PC-3 (cell line): Measurements from ENCODE around the gene ZBTB48. TPM values are rescaled to one million over a fixed set of nuclear protein-coding genes. Genes with fewer than 3 reads are reported as not detected.

ENCODE experiments used
- ATAC-seq: fragments of 200-7000 bp; cut with Tn5 transposase; 2 replicates; pipeline ENCODE4 v1.9.1; 2020; ENCODE audit warnings: mild to moderate bottlenecking, moderate library complexity
- BruUV-seq: library from RNA; stranded (reverse); fragments of 400-500 nt; replicated peaks from 2 replicates; lab custom pipeline; 2021; lab: Mats Ljungman, UMichigan
- CTCF ChIA-PET: fragments of 300-600 bp; sonication (Branson Sonifier 250); formaldehyde crosslinking; loops from one replicate; lab custom pipeline; 2022; ENCODE audit warnings: antibody characterized with exemption; lab: Charles Lee
- POLR2A ChIA-PET: fragments of 300-600 bp; sonication (Branson Sonifier 250); formaldehyde crosslinking; loops from one replicate; lab custom pipeline; 2022; ENCODE audit warnings: antibody characterized with exemption; ENCODE audit not compliant: unreplicated experiment; lab: Charles Lee
- DNase-seq: peaks from one replicate; pipeline ENCODE4 v3.0.0-alpha.2; 2015
- H2AFZ ChIP-seq: fragments of 300-600 bp; sonication (generic); 2 replicates; pipeline ENCODE4 v1.6.0; 2016; ENCODE audit warnings: antibody characterized with exemption, low read length
- H3F3A ChIP-seq: fragments of 300-600 bp; sonication (generic); one replicate; pipeline ENCODE4 v1.6.0; 2017; ENCODE audit warnings: antibody characterized with exemption, low read length, control low read depth, mild to moderate bottlenecking; ENCODE audit not compliant: unreplicated experiment
- H3K27ac ChIP-seq: fragments of 300-600 bp; sonication (generic); 2 replicates; pipeline ENCODE4 v1.5.1; 2016; ENCODE audit warnings: mild to moderate bottlenecking, low read length
- H3K27me3 ChIP-seq: fragments of 300-600 bp; sonication (generic); 2 replicates; pipeline ENCODE4 v1.6.1; 2016; ENCODE audit warnings: low read length, mixed read lengths
- H3K36me3 ChIP-seq: fragments of 300-600 bp; sonication (generic); 2 replicates; pipeline ENCODE4 v1.6.1; 2016; ENCODE audit warnings: low read depth, mixed run types, low read length, mixed read lengths
- H3K4me1 ChIP-seq: fragments of 300-600 bp; sonication (generic); 2 replicates; pipeline ENCODE4 v1.5.1; 2016; ENCODE audit warnings: low read length; ENCODE audit not compliant: insufficient read depth
- H3K4me2 ChIP-seq: fragments of 300-600 bp; sonication (generic); 2 replicates; pipeline ENCODE4 v1.6.0; 2016; ENCODE audit warnings: low read length
- H3K4me3 ChIP-seq: fragments of 300-600 bp; sonication (generic); 2 replicates; pipeline ENCODE4 v1.5.1; 2016; ENCODE audit warnings: mild to moderate bottlenecking, low read length, mixed read lengths
- H3K79me2 ChIP-seq: fragments of 300-600 bp; sonication (generic); 2 replicates; pipeline ENCODE4 v1.6.1; 2017; ENCODE audit warnings: low read length, mixed read lengths
- H3K9ac ChIP-seq: fragments of 300-600 bp; sonication (generic); 2 replicates; pipeline ENCODE4 v1.6.0; 2016; ENCODE audit warnings: mild to moderate bottlenecking, low read length
- H3K9me2 ChIP-seq: fragments of 300-600 bp; sonication (generic); replicated peaks from 2 replicates; pipeline ENCODE4 v1.6.1; 2016; ENCODE audit warnings: mixed run types, low read length, mixed read lengths
- H3K9me3 ChIP-seq: fragments of 300-600 bp; sonication (generic); 2 replicates; pipeline ENCODE4 v1.6.1; 2016; ENCODE audit warnings: low read length, mixed read lengths
- H4K20me1 ChIP-seq: fragments of 300-600 bp; sonication (generic); 2 replicates; pipeline ENCODE4 v1.6.1; 2016; ENCODE audit warnings: low read length, mixed read lengths
- EZH2 ChIP-seq: fragments of 300-600 bp; sonication (generic); IDR thresholded peaks from one replicate; pipeline ENCODE4 v1.6.1; 2017; ENCODE audit warnings: antibody characterized with exemption, mild to moderate bottlenecking, low read length; ENCODE audit not compliant: unreplicated experiment
- EZH2phosphoT487 ChIP-seq: fragments of 300-600 bp; sonication (generic); IDR thresholded peaks from 2 replicates; pipeline ENCODE4 v1.6.1; 2018; ENCODE audit warnings: mild to moderate bottlenecking, antibody characterized with exemption, low read length, borderline replicate concordance
- intact Hi-C: fragments of 100-400 bp; cut with micrococcal nuclease; formaldehyde crosslinking; loops from 2 replicates; pipeline ENCODE4 v1.9.0; 2023
- total RNA-seq: library from RNA; depleted of rRNA; stranded (reverse); fragments of >200 nt; gene quantifications from 2 replicates; pipeline ENCODE4 v1.2.3, GENCODE V29; 2014
- TF ChIP-seq, protein P1 (sequence below): fragments of 300-600 bp; sonication (generic); conservative IDR thresholded peaks from 2 replicates; pipeline ENCODE4 v1.5.1; 2017; ENCODE audit warnings: antibody characterized with exemption, low read depth, mild to moderate bottlenecking, low read length

The ZBTB48 gene
- total RNA-seq, 1 experiment from 2014 or later, result 47.2 TPM

DNA sequence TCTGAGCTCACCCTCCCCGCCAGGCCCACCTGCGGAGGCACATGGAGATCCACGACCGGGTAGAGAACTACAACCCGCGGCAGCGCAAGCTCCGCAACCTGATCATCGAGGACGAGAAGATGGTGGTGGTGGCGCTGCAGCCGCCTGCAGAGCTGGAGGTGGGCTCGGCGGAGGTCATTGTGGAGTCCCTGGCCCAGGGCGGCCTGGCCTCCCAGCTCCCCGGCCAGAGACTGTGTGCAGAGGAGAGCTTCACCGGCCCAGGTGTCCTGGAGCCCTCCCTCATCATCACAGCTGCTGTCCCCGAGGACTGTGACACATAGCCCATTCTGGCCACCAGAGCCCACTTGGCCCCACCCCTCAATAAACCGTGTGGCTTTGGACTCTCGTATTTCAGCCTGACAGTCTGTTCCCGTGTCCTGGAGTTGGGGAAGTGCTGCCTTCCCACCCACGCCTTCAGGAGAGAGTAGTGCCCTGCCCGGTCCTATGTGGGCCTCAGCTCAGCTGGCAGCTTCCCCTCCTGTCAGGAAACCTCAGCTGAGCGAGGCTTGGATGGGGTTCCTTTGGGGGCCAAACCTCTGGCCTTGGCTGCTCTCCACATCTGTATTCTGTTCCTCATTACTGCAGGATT is 9.2 kb downstream of the ZBTB48 start:
- ATAC-seq (no peak), DNase-seq (no peak)
- peaks cover 9% of the 10 kb centered on the region for H3K4me1 ChIP-seq
- H3K9ac ChIP-seq, result no peak overlapping the region
- H3K4me3 ChIP-seq, result no peak overlapping the region
- no TSS peak for BruUV-seq
- no peaks in the 10 kb centered on the region for H3K9me3 ChIP-seq
- H3K27ac ChIP-seq, result no peak overlapping the region
- H3K9me2 ChIP-seq, result no peaks in the 10 kb centered on the region
- intact Hi-C loops, result no loop called here
- peaks cover 42% of the 10 kb centered on the region for H3K36me3 ChIP-seq
- peaks cover 26% of the 10 kb centered on the region; the same call in 1 of the 2 replicates for H4K20me1 ChIP-seq
- H3F3A ChIP-seq, result no peaks in the 10 kb centered on the region
- ChIA-PET CTCF (no interaction called here), POLR2A (no interaction called here)
- TF ChIP-seq EZH2phosphoT487, result no peak
- no peak for TF ChIP-seq EZH2
- TF ChIP-seq, protein P1, sequence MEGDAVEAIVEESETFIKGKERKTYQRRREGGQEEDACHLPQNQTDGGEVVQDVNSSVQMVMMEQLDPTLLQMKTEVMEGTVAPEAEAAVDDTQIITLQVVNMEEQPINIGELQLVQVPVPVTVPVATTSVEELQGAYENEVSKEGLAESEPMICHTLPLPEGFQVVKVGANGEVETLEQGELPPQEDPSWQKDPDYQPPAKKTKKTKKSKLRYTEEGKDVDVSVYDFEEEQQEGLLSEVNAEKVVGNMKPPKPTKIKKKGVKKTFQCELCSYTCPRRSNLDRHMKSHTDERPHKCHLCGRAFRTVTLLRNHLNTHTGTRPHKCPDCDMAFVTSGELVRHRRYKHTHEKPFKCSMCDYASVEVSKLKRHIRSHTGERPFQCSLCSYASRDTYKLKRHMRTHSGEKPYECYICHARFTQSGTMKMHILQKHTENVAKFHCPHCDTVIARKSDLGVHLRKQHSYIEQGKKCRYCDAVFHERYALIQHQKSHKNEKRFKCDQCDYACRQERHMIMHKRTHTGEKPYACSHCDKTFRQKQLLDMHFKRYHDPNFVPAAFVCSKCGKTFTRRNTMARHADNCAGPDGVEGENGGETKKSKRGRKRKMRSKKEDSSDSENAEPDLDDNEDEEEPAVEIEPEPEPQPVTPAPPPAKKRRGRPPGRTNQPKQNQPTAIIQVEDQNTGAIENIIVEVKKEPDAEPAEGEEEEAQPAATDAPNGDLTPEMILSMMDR, result no peak
- peaks cover 12% of the 10 kb centered on the region; the same call in 1 of the 2 replicates for H3K79me2 ChIP-seq
- H3K27me3 ChIP-seq, result no peaks in the 10 kb centered on the region
- no peak overlapping the region for H2AFZ ChIP-seq
- H3K4me2 ChIP-seq, result no peak overlapping the region

- H3F3A ChIP-seq, result no peaks in the 10 kb centered on the region
- intact Hi-C loops, result no loop called here
- peaks cover 30% of the 10 kb centered on the region; the same call in 1 of the 2 replicates for H4K20me1 ChIP-seq
- H3K9ac ChIP-seq, result no peak overlapping the region
- no peak overlapping the region for H2AFZ ChIP-seq
- peaks cover 49% of the 10 kb centered on the region for H3K36me3 ChIP-seq
- no peaks in the 10 kb centered on the region for H3K27me3 ChIP-seq
- H3K9me3 ChIP-seq, result no peaks in the 10 kb centered on the region
- peaks cover 9% of the 10 kb centered on the region for H3K4me1 ChIP-seq
- H3K4me2 ChIP-seq, result no peak overlapping the region
- CTCF ChIA-PET, result no interaction called here
- BruUV-seq, result no TSS peak
- H3K79me2 ChIP-seq, result peaks cover 8% of the 10 kb centered on the region; the same call in 1 of the 2 replicates
- no peak for TF ChIP-seq EZH2
- no peak for TF ChIP-seq EZH2phosphoT487
- TF ChIP-seq, protein P1, result no peak
- no peak overlapping the region for H3K27ac ChIP-seq
- H3K4me3 ChIP-seq, result no peak overlapping the region
- no peak for DNase-seq
- no peak for ATAC-seq
- POLR2A ChIA-PET, result no interaction called here
- H3K9me2 ChIP-seq, result no peaks in the 10 kb centered on the region
Measured at GRCh38 chr1:6590046-6590445, 10.3 kb downstream of the ZBTB48 start.

DNA sequence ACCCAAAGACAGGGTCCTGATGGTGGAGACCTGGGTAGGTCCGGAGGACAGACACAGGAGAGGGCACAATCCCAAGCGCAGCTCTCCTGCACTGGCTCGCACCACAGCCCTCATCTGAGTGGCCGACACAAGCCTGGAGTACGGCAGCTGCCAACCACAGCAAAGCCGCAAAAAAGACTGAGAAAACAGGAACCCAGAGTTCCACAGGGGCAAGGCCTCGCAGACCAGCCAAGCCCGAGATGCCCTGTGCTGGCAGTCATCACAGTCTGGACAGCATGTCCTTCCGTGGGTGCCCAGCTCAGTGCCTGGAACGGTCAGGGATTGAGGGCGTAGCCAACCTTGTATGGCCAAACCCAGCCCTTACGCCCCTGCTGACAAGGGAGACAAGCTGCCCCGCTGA is 11.4 kb downstream of the ZBTB48 start:
- no peak overlapping the region for H3K27ac ChIP-seq
- H3K4me2 ChIP-seq, result no peak overlapping the region
- TF ChIP-seq EZH2phosphoT487 (no peak), EZH2 (no peak)
- TF ChIP-seq, protein P1, result no peak
- no peaks in the 10 kb centered on the region for H3F3A ChIP-seq
- H3K9me3 ChIP-seq, result no peaks in the 10 kb centered on the region
- BruUV-seq, result no TSS peak
- peaks cover 61% of the 10 kb centered on the region for H3K36me3 ChIP-seq
- POLR2A ChIA-PET, result no interaction called here
- H3K9me2 ChIP-seq, result no peaks in the 10 kb centered on the region
- H2AFZ ChIP-seq, result no peak overlapping the region
- H4K20me1 ChIP-seq, result peaks cover 41% of the 10 kb centered on the region
- H3K79me2 ChIP-seq, result peaks cover 20% of the 10 kb centered on the region
- DNase-seq, result no peak
- ATAC-seq, result no peak
- no peaks in the 10 kb centered on the region for H3K27me3 ChIP-seq
- CTCF ChIA-PET, result no interaction called here
- H3K9ac ChIP-seq, result no peak overlapping the region
- H3K4me1 ChIP-seq, result peaks cover 9% of the 10 kb centered on the region
- no peak overlapping the region for H3K4me3 ChIP-seq
- intact Hi-C loops, result no loop called here
